T-helper 1 cell (primary cell): ENCODE results near the gene MAPT.
"Not testable (repeated sequence)": the region's sequence is repeated elsewhere in the genome, so short reads cannot be mapped to it uniquely, and the experiment has no call there.

ENCODE experiments used
- DNase-seq, 5 donors: peaks; one replicate each; pipeline ENCODE4 v3.0.0-alpha.2; 2012 to 2020

The MAPT gene

DNA sequence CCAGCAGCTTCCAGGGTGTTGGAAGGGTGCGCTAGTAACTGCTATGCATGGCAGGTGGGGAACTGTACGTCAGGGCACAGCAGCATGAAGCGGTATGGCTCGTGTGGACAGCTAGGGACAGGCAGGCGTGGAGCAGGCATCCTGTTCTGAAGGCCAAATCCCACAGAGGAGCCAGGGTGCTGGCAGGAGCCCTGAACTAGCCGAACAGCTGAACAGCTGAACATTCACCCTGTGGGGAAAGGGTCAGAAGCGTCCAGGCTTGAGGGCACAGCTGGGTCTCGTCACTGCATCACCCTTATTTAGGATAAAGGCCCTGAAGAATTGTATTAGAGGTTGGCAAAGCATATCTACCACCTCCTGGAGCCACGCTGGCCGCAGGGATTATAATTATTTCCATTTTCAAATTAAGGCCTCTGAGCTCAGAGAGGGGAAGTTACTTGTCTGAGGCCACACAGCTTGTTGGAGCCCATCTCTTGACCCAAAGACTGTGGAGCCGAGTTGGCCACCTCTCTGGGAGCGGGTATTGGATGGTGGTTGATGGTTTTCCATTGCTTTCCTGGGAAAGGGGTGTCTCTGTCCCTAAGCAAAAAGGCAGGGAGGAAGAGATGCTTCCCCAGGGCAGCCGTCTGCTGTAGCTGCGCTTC lies 101.4 kb downstream of the MAPT start:
- DNase-seq = no peak

DNA sequence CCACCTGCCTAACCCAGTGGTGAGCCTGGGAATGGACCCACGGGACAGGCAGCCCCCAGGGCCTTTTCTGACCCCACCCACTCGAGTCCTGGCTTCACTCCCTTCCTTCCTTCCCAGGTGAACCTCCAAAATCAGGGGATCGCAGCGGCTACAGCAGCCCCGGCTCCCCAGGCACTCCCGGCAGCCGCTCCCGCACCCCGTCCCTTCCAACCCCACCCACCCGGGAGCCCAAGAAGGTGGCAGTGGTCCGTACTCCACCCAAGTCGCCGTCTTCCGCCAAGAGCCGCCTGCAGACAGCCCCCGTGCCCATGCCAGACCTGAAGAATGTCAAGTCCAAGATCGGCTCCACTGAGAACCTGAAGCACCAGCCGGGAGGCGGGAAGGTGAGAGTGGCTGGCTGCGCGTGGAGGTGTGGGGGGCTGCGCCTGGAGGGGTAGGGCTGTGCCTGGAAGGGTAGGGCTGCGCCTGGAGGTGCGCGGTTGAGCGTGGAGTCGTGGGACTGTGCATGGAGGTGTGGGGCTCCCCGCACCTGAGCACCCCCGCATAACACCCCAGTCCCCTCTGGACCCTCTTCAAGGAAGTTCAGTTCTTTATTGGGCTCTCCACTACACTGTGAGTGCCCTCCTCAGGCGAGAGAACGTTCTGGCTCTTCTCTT lies 102.1 kb downstream of the MAPT start:
- DNase-seq = no peak

DNA sequence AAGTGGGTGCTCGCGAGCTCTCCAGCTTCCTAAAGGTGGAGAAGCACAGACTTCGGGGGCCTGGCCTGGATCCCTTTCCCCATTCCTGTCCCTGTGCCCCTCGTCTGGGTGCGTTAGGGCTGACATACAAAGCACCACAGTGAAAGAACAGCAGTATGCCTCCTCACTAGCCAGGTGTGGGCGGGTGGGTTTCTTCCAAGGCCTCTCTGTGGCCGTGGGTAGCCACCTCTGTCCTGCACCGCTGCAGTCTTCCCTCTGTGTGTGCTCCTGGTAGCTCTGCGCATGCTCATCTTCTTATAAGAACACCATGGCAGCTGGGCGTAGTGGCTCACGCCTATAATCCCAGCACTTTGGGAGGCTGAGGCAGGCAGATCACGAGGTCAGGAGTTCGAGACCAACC lies 102.8 kb downstream of the MAPT start:
- DNase-seq = no peak

DNA sequence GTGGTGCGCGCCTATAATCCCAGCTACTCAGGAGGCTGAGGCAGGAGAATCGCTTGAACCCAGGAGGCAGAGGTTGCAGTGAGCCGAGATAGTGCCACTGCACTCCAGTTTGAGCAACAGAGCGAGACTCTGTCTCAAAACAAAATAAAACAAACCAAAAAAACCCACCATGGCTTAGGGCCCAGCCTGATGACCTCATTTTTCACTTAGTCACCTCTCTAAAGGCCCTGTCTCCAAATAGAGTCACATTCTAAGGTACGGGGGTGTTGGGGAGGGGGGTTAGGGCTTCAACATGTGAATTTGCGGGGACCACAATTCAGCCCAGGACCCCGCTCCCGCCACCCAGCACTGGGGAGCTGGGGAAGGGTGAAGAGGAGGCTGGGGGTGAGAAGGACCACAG lies 103.3 kb downstream of the MAPT start:
- no peak for DNase-seq

DNA sequence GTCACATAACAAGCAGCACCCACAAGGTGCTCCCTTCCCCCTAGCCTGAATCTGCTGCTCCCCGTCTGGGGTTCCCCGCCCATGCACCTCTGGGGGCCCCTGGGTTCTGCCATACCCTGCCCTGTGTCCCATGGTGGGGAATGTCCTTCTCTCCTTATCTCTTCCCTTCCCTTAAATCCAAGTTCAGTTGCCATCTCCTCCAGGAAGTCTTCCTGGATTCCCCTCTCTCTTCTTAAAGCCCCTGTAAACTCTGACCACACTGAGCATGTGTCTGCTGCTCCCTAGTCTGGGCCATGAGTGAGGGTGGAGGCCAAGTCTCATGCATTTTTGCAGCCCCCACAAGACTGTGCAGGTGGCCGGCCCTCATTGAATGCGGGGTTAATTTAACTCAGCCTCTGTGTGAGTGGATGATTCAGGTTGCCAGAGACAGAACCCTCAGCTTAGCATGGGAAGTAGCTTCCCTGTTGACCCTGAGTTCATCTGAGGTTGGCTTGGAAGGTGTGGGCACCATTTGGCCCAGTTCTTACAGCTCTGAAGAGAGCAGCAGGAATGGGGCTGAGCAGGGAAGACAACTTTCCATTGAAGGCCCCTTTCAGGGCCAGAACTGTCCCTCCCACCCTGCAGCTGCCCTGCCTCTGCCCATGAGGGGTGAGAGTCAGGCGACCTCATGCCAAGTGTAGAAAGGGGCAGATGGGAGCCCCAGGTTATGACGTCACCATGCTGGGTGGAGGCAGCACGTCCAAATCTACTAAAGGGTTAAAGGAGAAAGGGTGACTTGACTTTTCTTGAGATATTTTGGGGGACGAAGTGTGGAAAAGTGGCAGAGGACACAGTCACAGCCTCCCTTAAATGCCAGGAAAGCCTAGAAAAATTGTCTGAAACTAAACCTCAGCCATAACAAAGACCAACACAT lies 104.9 kb downstream of the MAPT start, which contains the start of gene STH:
STH (plus strand) TSS at position 264 of the 913 bp plus-strand sequence; CDS start at position 294, 30 bp downstream.
- DNase-seq = no peak

DNA sequence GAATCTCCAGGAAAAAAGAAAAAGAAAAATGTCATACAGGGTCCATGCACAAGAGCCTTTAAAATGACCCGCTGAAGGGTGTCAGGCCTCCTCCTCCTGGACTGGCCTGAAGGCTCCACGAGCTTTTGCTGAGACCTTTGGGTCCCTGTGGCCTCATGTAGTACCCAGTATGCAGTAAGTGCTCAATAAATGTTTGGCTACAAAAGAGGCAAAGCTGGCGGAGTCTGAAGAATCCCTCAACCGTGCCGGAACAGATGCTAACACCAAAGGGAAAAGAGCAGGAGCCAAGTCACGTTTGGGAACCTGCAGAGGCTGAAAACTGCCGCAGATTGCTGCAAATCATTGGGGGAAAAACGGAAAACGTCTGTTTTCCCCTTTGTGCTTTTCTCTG lies 105.5 kb downstream of the MAPT start:
- no peak for DNase-seq

DNA sequence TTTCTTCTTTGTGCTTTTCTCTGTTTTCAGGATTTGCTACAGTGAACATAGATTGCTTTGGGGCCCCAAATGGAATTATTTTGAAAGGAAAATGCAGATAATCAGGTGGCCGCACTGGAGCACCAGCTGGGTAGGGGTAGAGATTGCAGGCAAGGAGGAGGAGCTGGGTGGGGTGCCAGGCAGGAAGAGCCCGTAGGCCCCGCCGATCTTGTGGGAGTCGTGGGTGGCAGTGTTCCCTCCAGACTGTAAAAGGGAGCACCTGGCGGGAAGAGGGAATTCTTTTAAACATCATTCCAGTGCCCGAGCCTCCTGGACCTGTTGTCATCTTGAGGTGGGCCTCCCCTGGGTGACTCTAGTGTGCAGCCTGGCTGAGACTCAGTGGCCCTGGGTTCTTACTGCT lies 105.9 kb downstream of the MAPT start:
- DNase-seq = no peak

DNA sequence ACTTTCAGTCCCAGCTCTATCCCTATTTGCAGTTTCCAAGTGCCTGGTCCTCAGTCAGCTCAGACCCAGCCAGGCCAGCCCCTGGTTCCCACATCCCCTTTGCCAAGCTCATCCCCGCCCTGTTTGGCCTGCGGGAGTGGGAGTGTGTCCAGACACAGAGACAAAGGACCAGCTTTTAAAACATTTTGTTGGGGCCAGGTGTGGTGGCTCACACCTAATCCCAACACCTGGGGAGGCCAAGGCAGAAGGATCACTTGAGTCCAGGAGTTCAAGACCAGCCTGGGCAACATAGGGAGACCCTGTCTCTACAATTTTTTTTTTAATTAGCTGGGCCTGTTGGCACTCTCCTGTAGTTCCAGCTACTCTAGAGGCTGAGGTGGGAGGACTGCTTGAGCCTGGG lies 106.4 kb downstream of the MAPT start:
- no peak for DNase-seq

DNA sequence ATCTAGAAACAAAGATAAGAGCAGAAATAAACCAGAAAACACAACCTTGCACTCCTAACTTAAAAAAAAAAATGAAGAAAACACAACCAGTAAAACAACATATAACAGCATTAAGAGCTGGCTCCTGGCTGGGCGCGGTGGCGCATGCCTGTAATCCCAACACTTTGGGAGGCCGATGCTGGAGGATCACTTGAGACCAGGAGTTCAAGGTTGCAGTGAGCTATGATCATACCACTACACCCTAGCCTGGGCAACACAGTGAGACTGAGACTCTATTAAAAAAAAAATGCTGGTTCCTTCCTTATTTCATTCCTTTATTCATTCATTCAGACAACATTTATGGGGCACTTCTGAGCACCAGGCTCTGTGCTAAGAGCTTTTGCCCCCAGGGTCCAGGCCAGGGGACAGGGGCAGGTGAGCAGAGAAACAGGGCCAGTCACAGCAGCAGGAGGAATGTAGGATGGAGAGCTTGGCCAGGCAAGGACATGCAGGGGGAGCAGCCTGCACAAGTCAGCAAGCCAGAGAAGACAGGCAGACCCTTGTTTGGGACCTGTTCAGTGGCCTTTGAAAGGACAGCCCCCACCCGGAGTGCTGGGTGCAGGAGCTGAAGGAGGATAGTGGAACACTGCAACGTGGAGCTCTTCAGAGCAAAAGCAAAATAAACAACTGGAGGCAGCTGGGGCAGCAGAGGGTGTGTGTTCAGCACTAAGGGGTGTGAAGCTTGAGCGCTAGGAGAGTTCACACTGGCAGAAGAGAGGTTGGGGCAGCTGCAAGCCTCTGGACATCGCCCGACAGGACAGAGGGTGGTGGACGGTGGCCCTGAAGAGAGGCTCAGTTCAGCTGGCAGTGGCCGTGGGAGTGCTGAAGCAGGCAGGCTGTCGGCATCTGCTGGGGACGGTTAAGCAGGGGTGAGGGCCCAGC lies 107.3 kb downstream of the MAPT start:
- no peak for DNase-seq

DNA sequence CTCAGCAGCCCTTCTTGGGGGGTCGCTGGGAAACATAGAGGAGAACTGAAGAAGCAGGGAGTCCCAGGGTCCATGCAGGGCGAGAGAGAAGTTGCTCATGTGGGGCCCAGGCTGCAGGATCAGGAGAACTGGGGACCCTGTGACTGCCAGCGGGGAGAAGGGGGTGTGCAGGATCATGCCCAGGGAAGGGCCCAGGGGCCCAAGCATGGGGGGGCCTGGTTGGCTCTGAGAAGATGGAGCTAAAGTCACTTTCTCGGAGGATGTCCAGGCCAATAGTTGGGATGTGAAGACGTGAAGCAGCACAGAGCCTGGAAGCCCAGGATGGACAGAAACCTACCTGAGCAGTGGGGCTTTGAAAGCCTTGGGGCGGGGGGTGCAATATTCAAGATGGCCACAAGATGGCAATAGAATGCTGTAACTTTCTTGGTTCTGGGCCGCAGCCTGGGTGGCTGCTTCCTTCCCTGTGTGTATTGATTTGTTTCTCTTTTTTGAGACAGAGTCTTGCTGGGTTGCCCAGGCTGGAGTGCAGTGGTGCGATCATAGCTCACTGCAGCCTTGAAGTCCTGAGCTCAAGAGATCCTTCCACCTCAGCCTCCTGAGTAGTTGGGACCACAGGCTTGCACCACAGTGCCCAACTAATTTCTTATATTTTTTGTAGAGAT lies 108.1 kb downstream of the MAPT start:
- DNase-seq = peak; percentile 22 to 72 (median 58)

DNA sequence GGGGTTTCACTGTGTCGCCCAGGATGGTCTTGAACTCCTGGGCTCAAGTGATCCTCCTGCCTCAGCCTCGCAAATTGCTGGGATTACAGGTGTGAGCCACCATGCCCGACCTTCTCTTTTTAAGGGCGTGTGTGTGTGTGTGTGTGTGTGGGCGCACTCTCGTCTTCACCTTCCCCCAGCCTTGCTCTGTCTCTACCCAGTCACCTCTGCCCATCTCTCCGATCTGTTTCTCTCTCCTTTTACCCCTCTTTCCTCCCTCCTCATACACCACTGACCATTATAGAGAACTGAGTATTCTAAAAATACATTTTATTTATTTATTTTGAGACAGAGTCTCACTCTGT lies 108.6 kb downstream of the MAPT start:
- no peak for DNase-seq

DNA sequence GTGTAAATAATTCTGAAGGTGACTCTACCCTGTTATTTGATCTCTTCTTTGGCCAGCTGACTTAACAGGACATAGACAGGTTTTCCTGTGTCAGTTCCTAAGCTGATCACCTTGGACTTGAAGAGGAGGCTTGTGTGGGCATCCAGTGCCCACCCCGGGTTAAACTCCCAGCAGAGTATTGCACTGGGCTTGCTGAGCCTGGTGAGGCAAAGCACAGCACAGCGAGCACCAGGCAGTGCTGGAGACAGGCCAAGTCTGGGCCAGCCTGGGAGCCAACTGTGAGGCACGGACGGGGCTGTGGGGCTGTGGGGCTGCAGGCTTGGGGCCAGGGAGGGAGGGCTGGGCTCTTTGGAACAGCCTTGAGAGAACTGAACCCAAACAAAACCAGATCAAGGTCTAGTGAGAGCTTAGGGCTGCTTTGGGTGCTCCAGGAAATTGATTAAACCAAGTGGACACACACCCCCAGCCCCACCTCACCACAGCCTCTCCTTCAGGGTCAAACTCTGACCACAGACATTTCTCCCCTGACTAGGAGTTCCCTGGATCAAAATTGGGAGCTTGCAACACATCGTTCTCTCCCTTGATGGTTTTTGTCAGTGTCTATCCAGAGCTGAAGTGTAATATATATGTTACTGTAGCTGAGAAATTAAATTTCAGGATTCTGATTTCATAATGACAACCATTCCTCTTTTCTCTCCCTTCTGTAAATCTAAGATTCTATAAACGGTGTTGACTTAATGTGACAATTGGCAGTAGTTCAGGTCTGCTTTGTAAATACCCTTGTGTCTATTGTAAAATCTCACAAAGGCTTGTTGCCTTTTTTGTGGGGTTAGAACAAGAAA lies 109.8 kb downstream of the MAPT start:
- DNase-seq = no peak

DNA sequence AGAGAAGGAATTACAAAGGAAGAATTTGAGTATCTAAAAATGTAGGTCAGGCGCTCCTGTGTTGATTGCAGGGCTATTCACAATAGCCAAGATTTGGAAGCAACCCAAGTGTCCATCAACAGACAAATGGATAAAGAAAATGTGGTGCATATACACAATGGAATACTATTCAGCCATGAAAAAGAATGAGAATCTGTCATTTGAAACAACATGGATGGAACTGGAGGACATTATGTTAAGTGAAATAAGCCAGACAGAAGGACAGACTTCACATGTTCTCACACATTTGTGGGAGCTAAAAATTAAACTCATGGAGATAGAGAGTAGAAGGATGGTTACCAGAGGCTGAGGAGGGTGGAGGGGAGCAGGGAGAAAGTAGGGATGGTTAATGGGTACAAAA lies 111.7 kb downstream of the MAPT start:
- not testable (repeated sequence) for DNase-seq

DNA sequence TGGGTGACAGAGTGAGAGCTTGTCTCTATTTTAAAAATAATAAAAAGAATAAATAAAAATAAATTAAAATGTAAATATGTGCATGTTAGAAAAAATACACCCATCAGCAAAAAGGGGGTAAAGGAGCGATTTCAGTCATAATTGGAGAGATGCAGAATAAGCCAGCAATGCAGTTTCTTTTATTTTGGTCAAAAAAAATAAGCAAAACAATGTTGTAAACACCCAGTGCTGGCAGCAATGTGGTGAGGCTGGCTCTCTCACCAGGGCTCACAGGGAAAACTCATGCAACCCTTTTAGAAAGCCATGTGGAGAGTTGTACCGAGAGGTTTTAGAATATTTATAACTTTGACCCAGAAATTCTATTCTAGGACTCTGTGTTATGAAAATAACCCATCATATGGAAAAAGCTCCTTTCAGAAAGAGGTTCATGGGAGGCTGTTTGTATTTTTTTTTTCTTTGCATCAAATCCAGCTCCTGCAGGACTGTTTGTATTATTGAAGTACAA lies 113.2 kb downstream of the MAPT start:
- no peak for DNase-seq

DNA sequence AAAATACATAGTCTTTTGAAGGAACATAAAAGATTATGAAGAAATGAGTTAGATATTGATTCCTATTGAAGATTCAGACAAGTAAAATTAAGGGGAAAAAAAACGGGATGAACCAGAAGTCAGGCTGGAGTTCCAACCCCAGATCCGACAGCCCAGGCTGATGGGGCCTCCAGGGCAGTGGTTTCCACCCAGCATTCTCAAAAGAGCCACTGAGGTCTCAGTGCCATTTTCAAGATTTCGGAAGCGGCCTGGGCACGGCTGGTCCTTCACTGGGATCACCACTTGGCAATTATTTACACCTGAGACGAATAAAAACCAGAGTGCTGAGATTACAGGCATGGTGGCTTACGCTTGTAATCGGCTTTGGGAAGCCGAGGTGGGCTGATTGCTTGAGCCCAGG lies 114.2 kb downstream of the MAPT start:
- no peak for DNase-seq

DNA sequence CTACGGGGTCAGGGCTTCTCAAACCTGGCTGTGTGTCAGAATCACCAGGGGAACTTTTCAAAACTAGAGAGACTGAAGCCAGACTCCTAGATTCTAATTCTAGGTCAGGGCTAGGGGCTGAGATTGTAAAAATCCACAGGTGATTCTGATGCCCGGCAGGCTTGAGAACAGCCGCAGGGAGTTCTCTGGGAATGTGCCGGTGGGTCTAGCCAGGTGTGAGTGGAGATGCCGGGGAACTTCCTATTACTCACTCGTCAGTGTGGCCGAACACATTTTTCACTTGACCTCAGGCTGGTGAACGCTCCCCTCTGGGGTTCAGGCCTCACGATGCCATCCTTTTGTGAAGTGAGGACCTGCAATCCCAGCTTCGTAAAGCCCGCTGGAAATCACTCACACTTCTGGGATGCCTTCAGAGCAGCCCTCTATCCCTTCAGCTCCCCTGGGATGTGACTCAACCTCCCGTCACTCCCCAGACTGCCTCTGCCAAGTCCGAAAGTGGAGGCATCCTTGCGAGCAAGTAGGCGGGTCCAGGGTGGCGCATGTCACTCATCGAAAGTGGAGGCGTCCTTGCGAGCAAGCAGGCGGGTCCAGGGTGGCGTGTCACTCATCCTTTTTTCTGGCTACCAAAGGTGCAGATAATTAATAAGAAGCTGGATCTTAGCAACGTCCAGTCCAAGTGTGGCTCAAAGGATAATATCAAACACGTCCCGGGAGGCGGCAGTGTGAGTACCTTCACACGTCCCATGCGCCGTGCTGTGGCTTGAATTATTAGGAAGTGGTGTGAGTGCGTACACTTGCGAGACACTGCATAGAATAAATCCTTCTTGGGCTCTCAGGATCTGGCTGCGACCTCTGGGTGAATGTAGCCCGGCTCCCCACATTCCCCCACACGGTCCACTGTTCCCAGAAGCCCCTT lies 115.6 kb downstream of the MAPT start:
- no peak for DNase-seq

DNA sequence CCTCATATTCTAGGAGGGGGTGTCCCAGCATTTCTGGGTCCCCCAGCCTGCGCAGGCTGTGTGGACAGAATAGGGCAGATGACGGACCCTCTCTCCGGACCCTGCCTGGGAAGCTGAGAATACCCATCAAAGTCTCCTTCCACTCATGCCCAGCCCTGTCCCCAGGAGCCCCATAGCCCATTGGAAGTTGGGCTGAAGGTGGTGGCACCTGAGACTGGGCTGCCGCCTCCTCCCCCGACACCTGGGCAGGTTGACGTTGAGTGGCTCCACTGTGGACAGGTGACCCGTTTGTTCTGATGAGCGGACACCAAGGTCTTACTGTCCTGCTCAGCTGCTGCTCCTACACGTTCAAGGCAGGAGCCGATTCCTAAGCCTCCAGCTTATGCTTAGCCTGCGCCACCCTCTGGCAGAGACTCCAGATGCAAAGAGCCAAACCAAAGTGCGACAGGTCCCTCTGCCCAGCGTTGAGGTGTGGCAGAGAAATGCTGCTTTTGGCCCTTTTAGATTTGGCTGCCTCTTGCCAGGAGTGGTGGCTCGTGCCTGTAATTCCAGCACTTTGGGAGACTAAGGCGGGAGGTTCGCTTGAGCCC lies 116.3 kb downstream of the MAPT start:
- no peak for DNase-seq

DNA sequence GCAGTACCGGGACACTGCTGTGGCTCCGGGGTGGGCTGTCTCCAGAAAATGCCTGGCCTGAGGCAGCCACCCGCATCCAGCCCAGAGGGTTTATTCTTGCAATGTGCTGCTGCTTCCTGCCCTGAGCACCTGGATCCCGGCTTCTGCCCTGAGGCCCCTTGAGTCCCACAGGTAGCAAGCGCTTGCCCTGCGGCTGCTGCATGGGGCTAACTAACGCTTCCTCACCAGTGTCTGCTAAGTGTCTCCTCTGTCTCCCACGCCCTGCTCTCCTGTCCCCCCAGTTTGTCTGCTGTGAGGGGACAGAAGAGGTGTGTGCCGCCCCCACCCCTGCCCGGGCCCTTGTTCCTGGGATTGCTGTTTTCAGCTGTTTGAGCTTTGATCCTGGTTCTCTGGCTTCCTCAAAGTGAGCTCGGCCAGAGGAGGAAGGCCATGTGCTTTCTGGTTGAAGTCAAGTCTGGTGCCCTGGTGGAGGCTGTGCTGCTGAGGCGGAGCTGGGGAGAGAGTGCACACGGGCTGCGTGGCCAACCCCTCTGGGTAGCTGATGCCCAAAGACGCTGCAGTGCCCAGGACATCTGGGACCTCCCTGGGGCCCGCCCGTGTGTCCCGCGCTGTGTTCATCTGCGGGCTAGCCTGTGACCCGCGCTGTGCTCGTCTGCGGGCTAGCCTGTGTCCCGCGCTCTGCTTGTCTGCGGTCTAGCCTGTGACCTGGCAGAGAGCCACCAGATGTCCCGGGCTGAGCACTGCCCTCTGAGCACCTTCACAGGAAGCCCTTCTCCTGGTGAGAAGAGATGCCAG lies 117.6 kb downstream of the MAPT start:
- no peak for DNase-seq
